ENCODE data around the gene VRTN.
"Not testable (repeated sequence)": the region's sequence is repeated elsewhere in the genome, so short reads cannot be mapped to it uniquely, and the experiment has no call there.

VRTN gene

GRCh38 chr14:74348241-74348734, at the start of gene VRTN:
VRTN (plus strand) TSS chr14:74348471; CDS start chr14:74356784, 8,313 bp downstream.
- no peak for DNase-seq

GRCh38 chr14:74299061-74299545, 49.2 kb upstream of the VRTN start:
- DNase-seq, result no peak

DNA sequence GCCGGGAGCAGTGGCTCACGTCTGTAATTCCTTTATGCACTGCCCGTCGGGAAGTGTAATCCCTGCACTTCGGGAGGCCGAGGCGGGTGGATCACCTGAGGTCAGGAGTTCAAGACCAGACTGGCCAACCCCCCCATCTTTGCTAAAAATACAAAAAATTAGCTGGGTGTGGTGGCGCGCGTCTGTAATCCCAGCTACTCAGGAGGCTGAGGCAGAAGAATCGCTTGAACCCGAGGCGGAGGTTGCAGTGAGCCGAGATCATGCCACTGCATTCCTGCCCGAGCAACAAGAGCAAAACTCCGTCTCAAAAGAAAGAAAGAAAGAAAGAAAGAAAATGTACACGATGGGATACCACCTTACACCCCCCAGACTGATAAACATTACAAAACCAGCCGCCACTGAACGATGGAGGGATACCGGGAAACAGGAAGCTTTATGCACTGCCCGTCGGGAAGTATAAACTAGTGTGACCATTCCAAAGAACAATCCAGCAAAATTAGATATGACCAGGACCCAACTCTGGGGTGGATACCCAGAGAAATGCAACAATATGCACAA, 46.6 kb upstream of the VRTN start:
- DNase-seq, result no peak

- no peak for DNase-seq
These were observed 46.1 kb upstream of the VRTN start for GRCh38 chr14:74302152-74302628.

DNA sequence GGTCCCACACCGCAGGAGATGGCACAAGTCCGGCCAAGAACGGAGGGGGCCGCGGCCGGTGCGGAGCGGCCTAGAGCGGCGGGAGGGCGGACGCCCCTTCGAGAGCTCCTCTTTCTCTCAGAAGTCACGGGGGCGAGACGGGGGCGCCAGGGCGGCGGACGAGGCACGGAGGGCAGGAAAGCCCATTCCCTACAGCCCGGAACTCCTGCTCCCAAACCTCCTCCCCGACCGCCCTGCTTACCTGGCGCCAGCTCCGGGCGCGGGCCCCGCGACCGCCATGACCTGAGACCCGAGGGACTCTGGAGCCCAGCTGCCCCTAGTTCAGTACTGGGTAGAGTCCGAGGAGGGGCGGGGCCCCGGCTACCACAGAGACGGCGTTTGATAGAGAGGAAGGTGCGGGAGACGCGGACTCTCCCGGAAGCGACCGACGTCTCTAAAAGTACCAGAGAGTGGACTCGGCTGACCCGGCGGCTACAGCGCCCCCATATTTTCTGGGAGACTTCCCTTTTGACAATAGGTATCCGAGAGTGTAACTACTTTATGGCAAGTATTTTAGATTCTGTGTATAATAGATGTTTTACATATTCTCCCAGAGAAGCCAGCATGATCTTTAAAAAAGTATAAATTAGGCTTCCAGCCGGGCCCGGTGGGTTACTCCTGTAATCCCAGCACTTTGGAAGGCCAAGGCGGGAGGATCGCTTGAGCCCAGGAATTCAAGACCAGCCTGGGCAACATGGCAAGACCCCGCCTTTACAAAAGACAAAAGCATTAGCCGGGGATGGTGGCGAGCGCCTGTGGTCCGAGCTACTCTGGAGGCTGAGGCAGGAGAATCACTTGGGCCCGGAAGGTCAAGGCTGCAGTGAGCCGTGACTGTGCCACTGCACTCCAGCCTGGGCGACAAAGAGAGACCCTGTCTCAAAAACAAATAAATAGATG, 45.4 kb upstream of the VRTN start, which contains the start of gene ABCD4:
TSS of gene ABCD4 (minus strand) at position 301 of the 936 bp plus-strand sequence. CDS start at position 279, 22 bp downstream.
- peak; percentile 70 for DNase-seq

- DNase-seq, result no peak
These were observed 39.6 kb upstream of the VRTN start for GRCh38 chr14:74308695-74309094.

GRCh38 chr14:74309125-74310022, 38.9 kb upstream of the VRTN start:
- peak; percentile 10 for DNase-seq

- DNase-seq, result no peak
These were observed 36.1 kb upstream of the VRTN start for GRCh38 chr14:74312161-74312560.

- DNase-seq, result no peak
These were observed 34.7 kb upstream of the VRTN start for GRCh38 chr14:74313601-74314000.

DNA sequence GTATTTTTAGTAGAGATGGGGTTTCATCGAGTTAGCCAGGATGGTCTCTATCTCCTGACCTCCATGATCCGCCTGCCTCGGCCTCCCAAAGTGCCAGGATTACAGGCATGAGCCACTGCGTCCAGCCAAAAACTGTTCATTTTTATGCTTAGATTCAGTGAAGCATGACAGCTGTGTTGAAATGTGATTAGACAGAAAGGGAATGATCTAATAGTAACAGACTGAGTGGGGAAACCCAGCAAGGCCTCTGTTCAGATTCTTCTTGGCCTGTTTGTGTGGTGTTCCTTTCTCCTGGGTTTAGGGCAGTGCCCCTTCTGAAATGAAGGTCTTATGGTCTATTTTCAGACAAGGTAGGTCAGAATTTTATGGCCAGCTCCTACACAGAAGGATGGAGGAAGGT, 33.7 kb upstream of the VRTN start:
- no peak for DNase-seq

DNA sequence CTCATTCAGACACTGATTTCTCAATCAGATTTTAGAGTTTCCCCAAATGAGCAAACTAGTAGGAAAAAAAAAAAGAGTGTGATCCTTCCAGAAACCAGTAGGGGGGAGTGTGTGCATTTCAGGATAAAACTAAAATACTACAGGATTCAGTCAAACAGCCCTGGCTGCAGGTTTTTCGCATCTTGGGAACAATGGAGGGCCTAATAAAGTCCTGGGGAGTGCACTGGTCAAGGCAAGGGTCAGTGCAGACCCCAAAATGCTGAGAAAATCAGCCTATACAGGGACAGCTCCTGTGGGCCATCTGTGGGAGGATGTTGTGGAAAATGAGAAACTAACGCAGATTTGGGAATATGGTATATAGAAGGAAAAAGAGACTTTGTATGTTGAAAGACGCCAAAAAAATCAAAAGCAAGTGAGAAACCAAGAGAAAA, 23.3 kb upstream of the VRTN start:
- DNase-seq, result no peak

- no peak for DNase-seq
These were observed 22.8 kb upstream of the VRTN start for GRCh38 chr14:74325446-74325845.

GRCh38 chr14:74326369-74327152, 21.7 kb upstream of the VRTN start:
- DNase-seq, result no peak

GRCh38 chr14:74329950-74330552, 18.2 kb upstream of the VRTN start:
- DNase-seq, result not testable (repeated sequence)

DNA sequence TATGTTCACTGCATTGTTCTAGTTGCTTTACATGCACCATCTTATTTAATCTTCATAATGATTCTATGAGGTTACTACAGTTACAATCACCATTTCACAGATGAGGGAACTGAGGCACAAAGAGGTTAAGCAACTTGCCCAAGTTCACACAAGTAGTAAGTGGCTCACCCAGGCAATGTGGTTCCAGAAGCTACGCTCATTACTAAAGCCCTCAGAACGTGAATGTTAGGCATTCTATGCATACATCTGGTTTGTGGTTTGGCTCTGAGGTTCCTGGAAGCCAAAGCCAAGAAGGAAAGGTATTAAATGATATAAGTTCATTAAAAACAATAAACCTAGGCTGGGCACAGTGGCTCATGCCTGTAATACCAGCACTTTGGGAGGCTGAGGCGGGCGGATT, 14.4 kb upstream of the VRTN start:
- DNase-seq, result no peak

- no peak for DNase-seq
These were observed 1.9 kb upstream of the VRTN start for GRCh38 chr14:74346341-74346740.

DNA sequence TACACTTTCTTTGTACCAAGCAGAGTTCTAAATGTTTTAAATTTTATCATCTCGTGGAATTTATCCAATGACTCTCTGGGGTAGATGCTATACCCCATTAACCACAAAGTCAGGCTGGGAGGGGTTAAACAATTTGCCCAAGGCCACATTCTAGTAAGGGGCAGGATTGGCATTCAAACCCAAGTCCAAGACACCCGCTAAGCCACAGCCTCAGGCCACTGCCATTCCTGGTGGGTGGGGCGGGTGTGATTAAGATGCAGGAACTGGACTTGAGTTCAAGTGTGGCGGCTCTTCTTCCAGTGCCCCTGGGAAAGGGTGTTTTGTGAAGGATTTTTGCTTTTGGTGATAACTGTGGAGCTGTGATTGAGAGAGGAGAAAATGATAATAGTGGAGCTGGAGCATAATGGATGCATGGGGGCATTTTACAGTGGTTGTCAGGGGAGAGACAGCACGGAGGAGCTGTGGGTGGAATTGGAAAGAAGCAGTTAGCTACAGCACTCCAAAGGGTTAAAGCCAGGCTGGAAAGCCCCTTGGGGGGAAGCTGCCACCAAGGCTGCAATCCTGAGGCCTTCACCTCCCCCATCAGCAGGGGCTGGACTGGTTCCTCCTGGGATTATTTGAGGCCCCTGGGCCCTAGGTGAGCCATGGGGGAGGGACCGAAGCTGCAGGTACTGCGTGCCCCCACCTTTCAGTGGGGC, 1.0 kb upstream of the VRTN start:
- DNase-seq, result no peak

GRCh38 chr14:74347795-74348100, 523 bp upstream of the VRTN start:
- no peak for DNase-seq

DNA sequence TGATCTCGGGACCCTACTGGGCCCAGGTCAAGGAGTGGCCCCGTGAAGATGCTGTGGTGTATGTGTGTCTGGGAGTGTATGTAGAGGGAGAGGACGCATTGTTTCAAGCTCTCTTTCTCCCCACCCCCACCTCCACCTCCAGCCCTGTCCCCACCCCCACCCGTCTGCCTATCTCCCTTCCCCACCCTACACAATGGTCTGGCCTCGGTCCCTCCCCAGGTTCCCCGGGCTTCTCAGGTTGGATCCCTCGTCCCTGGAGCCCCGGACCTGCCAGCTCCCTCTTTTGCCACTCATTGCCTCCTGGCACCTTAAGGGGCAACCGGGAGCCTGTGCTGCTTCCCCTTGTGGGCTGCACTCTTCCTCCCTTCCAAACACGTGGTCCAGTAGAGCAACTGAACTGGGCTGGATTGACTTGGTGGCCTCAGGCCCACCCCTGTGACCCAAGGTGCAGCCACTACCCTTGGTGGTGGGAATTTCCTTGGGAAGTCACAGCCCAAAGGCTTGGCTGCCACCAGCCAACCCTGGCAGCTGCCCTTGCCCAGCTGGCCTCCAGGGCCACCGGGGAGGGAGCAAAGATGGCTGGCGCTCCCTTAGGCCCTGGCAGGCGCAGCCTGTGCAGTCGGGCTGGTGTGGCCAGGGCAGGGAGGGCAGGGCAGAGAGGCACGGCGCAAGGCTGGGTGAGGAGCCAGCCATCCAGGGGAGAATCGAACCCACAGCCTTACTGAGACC, 628 bp downstream of the VRTN start:
- no peak for DNase-seq

DNA sequence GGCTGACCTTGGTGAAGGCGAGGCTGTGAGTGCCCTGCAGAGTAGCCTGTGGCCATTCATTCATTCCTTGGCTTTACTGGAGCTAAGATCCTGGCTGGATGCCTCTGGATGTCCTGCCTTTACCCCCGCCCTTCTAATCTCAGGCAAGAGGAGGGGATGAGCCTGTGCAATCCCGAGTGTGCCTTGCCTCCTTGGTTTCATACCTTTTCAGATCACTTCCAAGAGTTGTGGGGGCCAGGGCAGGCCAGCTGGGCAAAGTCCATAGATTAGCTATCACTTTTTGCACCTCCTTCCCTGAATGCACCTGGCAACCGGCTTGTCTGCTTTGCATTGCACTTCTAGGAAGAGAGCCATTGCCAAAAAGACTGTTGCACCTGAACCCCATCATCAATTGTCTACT, 1.5 kb downstream of the VRTN start:
- DNase-seq, result no peak

Measured in NCI-H774 (cell line).